Nucleus accumbens (tissue), 56 donors: ENCODE measurements around the gene TEX35.
"Not testable (repeated sequence)": the region's sequence is repeated elsewhere in the genome, so short reads cannot be mapped to it uniquely, and the experiment has no call there.

Experiments used
- DNase-seq, 56 donors: peaks; one replicate each; lab custom pipeline; 2025; lab: John Stamatoyannopoulos, UW

The TEX35 gene

GRCh38 chr1:178539291-178539690, 26.4 kb downstream of the TEX35 start:
- no peak for DNase-seq

- DNase-seq: peak in 2 of 56 donors; percentile 27 to 52
Measured at GRCh38 chr1:178540204-178540603, 27.3 kb downstream of the TEX35 start.

GRCh38 chr1:178540646-178541045, 27.7 kb downstream of the TEX35 start:
- DNase-seq: peak in 36 of 56 donors; percentile 8 to 77 (median 44)

- no peak for DNase-seq
Measured at GRCh38 chr1:178541379-178541778, 28.5 kb downstream of the TEX35 start.

- DNase-seq: peak in 24 of 56 donors; percentile 14 to 77 (median 48)
Measured at GRCh38 chr1:178541829-178542553, 29.1 kb downstream of the TEX35 start.

- peak in 54 of 56 donors; percentile 15 to 93 (median 78) for DNase-seq
Measured at GRCh38 chr1:178542554-178543289, 29.8 kb downstream of the TEX35 start.

- peak in 9 of 56 donors; percentile 33 to 68 (median 55) for DNase-seq
Measured at GRCh38 chr1:178543290-178543607, 30.3 kb downstream of the TEX35 start.

- no peak for DNase-seq
Measured at GRCh38 chr1:178544531-178544930, 31.6 kb downstream of the TEX35 start.

GRCh38 chr1:178548108-178548507, 35.2 kb downstream of the TEX35 start:
- no peak for DNase-seq

- no peak for DNase-seq
Measured at GRCh38 chr1:178551307-178551706, 38.4 kb downstream of the TEX35 start.

GRCh38 chr1:178551940-178552339, 39.0 kb downstream of the TEX35 start:
- DNase-seq: no peak

GRCh38 chr1:178552856-178553255, 39.9 kb downstream of the TEX35 start:
- DNase-seq: no peak

GRCh38 chr1:178554351-178554750, 41.4 kb downstream of the TEX35 start:
- not testable (repeated sequence) for DNase-seq

- not testable (repeated sequence) for DNase-seq
Measured at GRCh38 chr1:178555613-178556012, 42.7 kb downstream of the TEX35 start.

GRCh38 chr1:178558816-178559215, 45.9 kb downstream of the TEX35 start:
- not testable (repeated sequence) for DNase-seq

GRCh38 chr1:178560871-178561376, 48.0 kb downstream of the TEX35 start:
- DNase-seq: no peak

- DNase-seq: no peak
Measured at GRCh38 chr1:178563099-178563820, 50.4 kb downstream of the TEX35 start.

GRCh38 chr1:178564086-178564782, 51.3 kb downstream of the TEX35 start:
- no peak for DNase-seq

GRCh38 chr1:178564783-178565180, 51.9 kb downstream of the TEX35 start:
- no peak for DNase-seq

GRCh38 chr1:178565586-178565985, 52.7 kb downstream of the TEX35 start:
- DNase-seq: no peak
